ENCODE results near the gene CLEC2D.
"Not testable (repeated sequence)": the region's sequence is repeated elsewhere in the genome, so short reads cannot be mapped to it uniquely, and the experiment has no call there.

The CLEC2D gene

GRCh38 chr12:9673404-9674225 is 4.1 kb downstream of the CLEC2D start:
- peak; percentile 3 for DNase-seq (ENCODE audit: low read depth)
- no peak overlapping the region for H3K4me3 ChIP-seq (ENCODE audit: low read depth, low read length)
- no peak for TF ChIP-seq CTCF (IDR thresholded peaks at IDR 0.05; ENCODE audit: control insufficient read depth, extremely low read depth, insufficient read depth)

GRCh38 chr12:9674226-9674590 is 4.7 kb downstream of the CLEC2D start:
- no peak for TF ChIP-seq CTCF (IDR thresholded peaks at IDR 0.05; ENCODE audit: control insufficient read depth, extremely low read depth, insufficient read depth)
- no peak overlapping the region for H3K4me3 ChIP-seq (ENCODE audit: low read depth, low read length)
- no peak for DNase-seq (ENCODE audit: low read depth)

- DNase-seq (ENCODE audit: low read depth); H3K4me3 ChIP-seq (ENCODE audit: low read depth, low read length): not testable (repeated sequence)
Observed at GRCh38 chr12:9682508-9682907, 13.0 kb downstream of the CLEC2D start.

- not testable (repeated sequence) for DNase-seq (ENCODE audit: low read depth); H3K4me3 ChIP-seq (ENCODE audit: low read depth, low read length)
Observed at GRCh38 chr12:9682949-9683348, 13.4 kb downstream of the CLEC2D start.

GRCh38 chr12:9685366-9685765 is 15.9 kb downstream of the CLEC2D start:
- DNase-seq (ENCODE audit: low read depth); H3K4me3 ChIP-seq (ENCODE audit: low read depth, low read length): not testable (repeated sequence)

GRCh38 chr12:9685915-9686314 is 16.4 kb downstream of the CLEC2D start:
- DNase-seq (ENCODE audit: low read depth) = no peak
- TF ChIP-seq CTCF (IDR thresholded peaks at IDR 0.05; ENCODE audit: control insufficient read depth, extremely low read depth, insufficient read depth) = no peak
- H3K4me3 ChIP-seq (ENCODE audit: low read depth, low read length) = no peak overlapping the region

- DNase-seq (ENCODE audit: low read depth) = no peak
- TF ChIP-seq CTCF (IDR thresholded peaks at IDR 0.05; ENCODE audit: control insufficient read depth, extremely low read depth, insufficient read depth) = no peak
- no peak overlapping the region for H3K4me3 ChIP-seq (ENCODE audit: low read depth, low read length)
Observed at GRCh38 chr12:9687228-9687627, 17.7 kb downstream of the CLEC2D start.

- no peak overlapping the region for H3K4me3 ChIP-seq (ENCODE audit: low read depth, low read length)
- no peak for DNase-seq (ENCODE audit: low read depth)
Observed at GRCh38 chr12:9692909-9693308, 23.4 kb downstream of the CLEC2D start.

More at GRCh38 chr12:9692909-9693308, 23.4 kb downstream of the CLEC2D start:
- no peak for TF ChIP-seq CTCF (IDR thresholded peaks at IDR 0.05; ENCODE audit: control insufficient read depth, extremely low read depth, insufficient read depth)
